ENCODE results near the gene XYLT1. TPM values are rescaled to one million over a fixed set of nuclear protein-coding genes. Genes with fewer than 3 reads are reported as not detected.

The XYLT1 gene
- polyA plus RNA-seq, 1 of the 3 experiments (the other 2 are of a cell fraction) = 17.6 TPM

DNA sequence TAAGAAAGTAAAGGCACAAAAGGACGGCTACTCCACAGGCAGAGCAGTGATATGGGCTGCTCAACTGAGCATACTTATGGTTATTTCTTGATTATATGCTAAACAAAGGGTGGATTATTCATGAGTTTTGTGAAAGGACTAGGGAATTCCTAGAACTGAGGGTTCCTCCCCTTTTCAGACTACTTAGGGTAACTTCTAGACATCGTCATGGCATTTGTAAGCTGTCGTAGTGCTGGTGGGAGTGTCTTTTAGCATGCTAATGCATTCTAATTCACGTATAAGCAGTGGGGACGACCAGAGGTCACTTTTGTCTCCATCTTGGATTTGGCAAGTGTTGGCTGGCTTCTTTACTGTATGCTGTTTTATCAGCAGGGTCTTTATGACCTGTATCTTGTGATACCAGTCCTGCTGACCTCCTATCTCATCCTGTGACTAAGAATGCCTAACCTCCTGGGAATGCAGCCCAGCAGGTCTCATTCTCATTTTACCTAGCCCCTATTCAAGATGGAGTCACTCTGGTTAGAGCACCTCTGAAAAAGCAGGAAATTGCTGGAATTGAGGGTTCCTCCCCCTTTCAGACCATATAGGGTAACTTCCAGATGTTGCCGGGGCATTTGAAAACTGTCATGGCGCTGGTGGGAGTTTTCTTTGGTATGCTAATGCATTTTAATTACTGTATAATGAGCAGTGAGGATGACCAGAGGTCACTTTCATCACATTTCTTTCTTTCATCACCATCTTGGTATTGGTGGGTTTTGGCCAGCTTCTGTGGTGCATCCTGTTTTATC, 388.5 kb downstream of the XYLT1 start:
- H3K9ac ChIP-seq = no peak overlapping the region
- no peaks in the 10 kb centered on the region for H3F3A ChIP-seq (replicated peaks; ENCODE audit: insufficient read depth)
- H3K36me3 ChIP-seq (replicated peaks in 1 of 2; ENCODE audit: control insufficient read depth in 1 of 2, insufficient read depth in 2 of 2, low read length in 1 of 2) = no peaks in the 10 kb centered on the region
- H3K4me3 ChIP-seq (ENCODE audit: low read depth in 2 of 2, low read length in 1 of 2) = no peak overlapping the region
- H3K79me2 ChIP-seq (ENCODE audit: insufficient read depth) = no peaks in the 10 kb centered on the region
- H2AFZ ChIP-seq (ENCODE audit: low read depth) = no peak overlapping the region
- H3K27me3 ChIP-seq (ENCODE audit: insufficient read depth) = no peaks in the 10 kb centered on the region
- no peak for DNase-seq
- no peaks in the 10 kb centered on the region for H3K9me2 ChIP-seq
- WGBS (ENCODE audit: low lambda C conversion rate) = 41% methylated on average over 7 of the region's 7 CpGs
- no peaks in the 10 kb centered on the region for H3K9me3 ChIP-seq
- peaks cover 0 to 8% of the 10 kb centered on the region in 2 experiments; a peak in 2 of 4 replicates for H3K4me1 ChIP-seq (ENCODE audit: control insufficient read depth in 1 of 2, insufficient read depth in 2 of 2, low read depth in 1 of 2, low read length in 1 of 2)
- H3K27ac ChIP-seq (ENCODE audit: low read depth in 2 of 2, low read length in 1 of 2) = no peak overlapping the region
- ChIA-PET POLR2A (no interaction called here), CTCF (no interaction called here)
- H3K4me2 ChIP-seq = no peak overlapping the region
- TF ChIP-seq, protein P1, sequence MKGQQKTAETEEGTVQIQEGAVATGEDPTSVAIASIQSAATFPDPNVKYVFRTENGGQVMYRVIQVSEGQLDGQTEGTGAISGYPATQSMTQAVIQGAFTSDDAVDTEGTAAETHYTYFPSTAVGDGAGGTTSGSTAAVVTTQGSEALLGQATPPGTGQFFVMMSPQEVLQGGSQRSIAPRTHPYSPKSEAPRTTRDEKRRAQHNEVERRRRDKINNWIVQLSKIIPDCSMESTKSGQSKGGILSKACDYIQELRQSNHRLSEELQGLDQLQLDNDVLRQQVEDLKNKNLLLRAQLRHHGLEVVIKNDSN (IDR thresholded peaks at IDR 0.05; ENCODE audit: borderline replicate concordance, low read depth) = no peak
- no peak for TF ChIP-seq RCOR1 (IDR thresholded peaks at IDR 0.05; ENCODE audit: low read length)
- TF ChIP-seq RXRA (IDR thresholded peaks at IDR 0.05; ENCODE audit: borderline replicate concordance, low read depth) = no peak
- TF ChIP-seq TCF12 (IDR thresholded peaks at IDR 0.05) = no peak
- TF ChIP-seq RAD21 (IDR thresholded peaks at IDR 0.05; ENCODE audit: low read length) = no peak
- TF ChIP-seq SIN3A (IDR thresholded peaks at IDR 0.05; ENCODE audit: borderline replicate concordance, low read depth, low read length) = no peak
- no peak for TF ChIP-seq FOXM1 (IDR thresholded peaks at IDR 0.05; ENCODE audit: low read depth)
- TF ChIP-seq, protein P2, sequence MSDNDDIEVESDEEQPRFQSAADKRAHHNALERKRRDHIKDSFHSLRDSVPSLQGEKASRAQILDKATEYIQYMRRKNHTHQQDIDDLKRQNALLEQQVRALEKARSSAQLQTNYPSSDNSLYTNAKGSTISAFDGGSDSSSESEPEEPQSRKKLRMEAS (IDR thresholded peaks at IDR 0.05; ENCODE audit: low read depth) = no peak
- TF ChIP-seq MXI1 (IDR thresholded peaks at IDR 0.05; ENCODE audit: low read depth, low read length) = no peak
- TF ChIP-seq, protein P3, sequence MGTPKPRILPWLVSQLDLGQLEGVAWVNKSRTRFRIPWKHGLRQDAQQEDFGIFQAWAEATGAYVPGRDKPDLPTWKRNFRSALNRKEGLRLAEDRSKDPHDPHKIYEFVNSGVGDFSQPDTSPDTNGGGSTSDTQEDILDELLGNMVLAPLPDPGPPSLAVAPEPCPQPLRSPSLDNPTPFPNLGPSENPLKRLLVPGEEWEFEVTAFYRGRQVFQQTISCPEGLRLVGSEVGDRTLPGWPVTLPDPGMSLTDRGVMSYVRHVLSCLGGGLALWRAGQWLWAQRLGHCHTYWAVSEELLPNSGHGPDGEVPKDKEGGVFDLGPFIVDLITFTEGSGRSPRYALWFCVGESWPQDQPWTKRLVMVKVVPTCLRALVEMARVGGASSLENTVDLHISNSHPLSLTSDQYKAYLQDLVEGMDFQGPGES (IDR thresholded peaks at IDR 0.05; ENCODE audit: low read depth, low read length) = no peak
- TF ChIP-seq GABPA (IDR thresholded peaks at IDR 0.05; ENCODE audit: low read depth) = no peak
- TF ChIP-seq, protein P4, sequence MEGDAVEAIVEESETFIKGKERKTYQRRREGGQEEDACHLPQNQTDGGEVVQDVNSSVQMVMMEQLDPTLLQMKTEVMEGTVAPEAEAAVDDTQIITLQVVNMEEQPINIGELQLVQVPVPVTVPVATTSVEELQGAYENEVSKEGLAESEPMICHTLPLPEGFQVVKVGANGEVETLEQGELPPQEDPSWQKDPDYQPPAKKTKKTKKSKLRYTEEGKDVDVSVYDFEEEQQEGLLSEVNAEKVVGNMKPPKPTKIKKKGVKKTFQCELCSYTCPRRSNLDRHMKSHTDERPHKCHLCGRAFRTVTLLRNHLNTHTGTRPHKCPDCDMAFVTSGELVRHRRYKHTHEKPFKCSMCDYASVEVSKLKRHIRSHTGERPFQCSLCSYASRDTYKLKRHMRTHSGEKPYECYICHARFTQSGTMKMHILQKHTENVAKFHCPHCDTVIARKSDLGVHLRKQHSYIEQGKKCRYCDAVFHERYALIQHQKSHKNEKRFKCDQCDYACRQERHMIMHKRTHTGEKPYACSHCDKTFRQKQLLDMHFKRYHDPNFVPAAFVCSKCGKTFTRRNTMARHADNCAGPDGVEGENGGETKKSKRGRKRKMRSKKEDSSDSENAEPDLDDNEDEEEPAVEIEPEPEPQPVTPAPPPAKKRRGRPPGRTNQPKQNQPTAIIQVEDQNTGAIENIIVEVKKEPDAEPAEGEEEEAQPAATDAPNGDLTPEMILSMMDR (IDR thresholded peaks at IDR 0.05) = no peak
- no peak for TF ChIP-seq FOSL2 (IDR thresholded peaks at IDR 0.05; ENCODE audit: borderline replicate concordance, low read depth)
- TF ChIP-seq, protein P5, sequence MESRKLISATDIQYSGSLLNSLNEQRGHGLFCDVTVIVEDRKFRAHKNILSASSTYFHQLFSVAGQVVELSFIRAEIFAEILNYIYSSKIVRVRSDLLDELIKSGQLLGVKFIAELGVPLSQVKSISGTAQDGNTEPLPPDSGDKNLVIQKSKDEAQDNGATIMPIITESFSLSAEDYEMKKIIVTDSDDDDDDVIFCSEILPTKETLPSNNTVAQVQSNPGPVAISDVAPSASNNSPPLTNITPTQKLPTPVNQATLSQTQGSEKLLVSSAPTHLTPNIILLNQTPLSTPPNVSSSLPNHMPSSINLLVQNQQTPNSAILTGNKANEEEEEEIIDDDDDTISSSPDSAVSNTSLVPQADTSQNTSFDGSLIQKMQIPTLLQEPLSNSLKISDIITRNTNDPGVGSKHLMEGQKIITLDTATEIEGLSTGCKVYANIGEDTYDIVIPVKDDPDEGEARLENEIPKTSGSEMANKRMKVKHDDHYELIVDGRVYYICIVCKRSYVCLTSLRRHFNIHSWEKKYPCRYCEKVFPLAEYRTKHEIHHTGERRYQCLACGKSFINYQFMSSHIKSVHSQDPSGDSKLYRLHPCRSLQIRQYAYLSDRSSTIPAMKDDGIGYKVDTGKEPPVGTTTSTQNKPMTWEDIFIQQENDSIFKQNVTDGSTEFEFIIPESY (IDR thresholded peaks at IDR 0.05; ENCODE audit: borderline replicate concordance, low read depth) = no peak
- no peak for TF ChIP-seq NRF1 (IDR thresholded peaks at IDR 0.05; ENCODE audit: low read depth, low read length)
- H4K20me1 ChIP-seq (ENCODE audit: insufficient read depth) = no peaks in the 10 kb centered on the region

Data from SK-N-SH (cell line).